GM12878 (cell line): ENCODE results near the gene IPMK.
A peak's percentile ranks its signal among the peaks of the same experiment; 100 is the strongest.

ENCODE experiments used
- CTCF ChIP-seq, 3 experiments: IDR thresholded peaks in 2 of 3; conservative IDR thresholded peaks in 1 of 3; 2 replicates each; pipeline ENCODE4 v1.5.1; 2011; ENCODE audit warnings: low read depth in 3 of 3, low read length in 3 of 3, mild to moderate bottlenecking in 3 of 3, control low read depth in 2 of 3, moderate library complexity in 2 of 3, inconsistent platforms in 1 of 3, mixed read lengths in 1 of 3; ENCODE audit not compliant: control insufficient read depth in 2 of 3, insufficient read depth in 1 of 3; ENCODE audit errors: extremely low read depth in 1 of 3
- RUNX3 ChIP-seq: IDR thresholded peaks from 2 replicates; pipeline ENCODE4 v1.6.1; 2012; ENCODE audit warnings: low read length, inconsistent platforms
- TCF12 ChIP-seq: IDR thresholded peaks from 2 replicates; pipeline ENCODE4 v1.6.1; 2011; ENCODE audit warnings: low read depth, mild to moderate bottlenecking, low read length
- ZNF24 ChIP-seq: fragments of 450-650 bp; IDR thresholded peaks from 2 replicates; pipeline ENCODE4 v1.6.1; 2017; ENCODE audit warnings: antibody characterized with exemption, mild to moderate bottlenecking

DNA sequence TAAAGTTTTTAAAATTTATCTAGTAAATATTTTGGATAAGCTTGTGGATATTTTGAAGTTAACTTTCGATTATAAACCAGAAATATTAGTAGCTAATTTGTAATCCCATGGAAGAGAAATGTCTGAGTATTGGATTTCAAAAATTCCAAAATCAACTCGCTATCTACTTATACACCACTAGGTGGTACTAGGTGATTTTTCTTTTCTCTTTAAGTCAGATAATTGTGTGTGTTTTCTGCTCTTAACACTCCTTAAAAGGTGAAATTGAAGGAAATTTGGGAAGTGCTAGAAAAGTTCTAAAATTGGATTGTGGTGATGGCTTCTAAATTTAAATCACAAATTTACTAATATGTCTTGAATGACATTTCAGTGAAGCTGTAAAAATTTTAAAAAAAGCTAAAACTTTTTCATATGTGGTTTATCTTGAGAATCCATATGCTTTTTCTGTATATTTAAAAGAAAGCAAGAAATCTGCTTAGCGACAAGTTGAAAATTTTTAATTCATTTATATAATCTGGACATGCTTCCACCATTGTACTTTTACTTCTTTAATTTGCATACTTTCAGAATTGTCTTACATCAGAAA is 90.2 kb downstream of the IPMK start:
- TF ChIP-seq RUNX3 (no peak), CTCF (IDR thresholded peaks at IDR 0.05 in 2 of 3, conservative IDR thresholded peaks at IDR 0.05 in 1 of 3; ENCODE audit: control insufficient read depth in 2 of 3, extremely low read depth in 1 of 3, insufficient read depth in 1 of 3, low read depth in 3 of 3, low read length in 3 of 3) (peak; percentile 37 to 65 (median 48); a peak in 5 of 6 replicates), TCF12 (no peak), ZNF24 (no peak)
